Esophagus muscularis mucosa (tissue), 4 donors: ENCODE results near the gene MMP24OS.

ENCODE experiments used
- CTCF ChIP-seq, 3 experiments: fragments of 200-600 bp in 2 of 3; fragments of 450-650 bp in 1 of 3; sonication (generic) in 2 of 3; IDR thresholded peaks; one replicate each; pipeline ENCODE4 v1.5.1; 2017 to 2019; ENCODE audit warnings: antibody characterized with exemption in 3 of 3, mild to moderate bottlenecking in 2 of 3, moderate library complexity in 1 of 3
- EP300 ChIP-seq: sonication (generic); formaldehyde crosslinking; IDR thresholded peaks from one replicate; pipeline ENCODE4 v1.6.1; 2017; ENCODE audit warnings: antibody characterized with exemption
- POLR2A ChIP-seq: fragments of 450-650 bp; IDR thresholded peaks from one replicate; pipeline ENCODE4 v1.6.1; 2017; ENCODE audit warnings: antibody characterized with exemption, moderate library complexity, mild to moderate bottlenecking, low read depth

GRCh38 chr20:35293303-35294292, 15.7 kb upstream of the MMP24OS start:
- TF ChIP-seq CTCF (IDR thresholded peaks at IDR 0.05) (no peak), EP300 (no peak), POLR2A (no peak)
